B cell (primary cell): ENCODE measurements around the gene MRAS. TPM values are rescaled to one million over a fixed set of nuclear protein-coding genes. Genes with fewer than 3 reads are reported as not detected.

Source experiments
- ATAC-seq: fragments of 200-7000 bp; cut with Tn5 transposase; one replicate; pipeline ENCODE4 v1.10.0; 2021; ENCODE audit warnings: low read depth, mild to moderate bottlenecking, moderate number of reproducible peaks, moderate library complexity
- CTCF ChIA-PET: fragments of 350-600 bp; sonication (Branson Sonifier 250); formaldehyde crosslinking; loops from one replicate; lab custom pipeline; 2021; ENCODE audit warnings: antibody characterized with exemption, inconsistent platforms; lab: Charles Lee
- POLR2A ChIA-PET: fragments of 350-600 bp; sonication (Branson Sonifier 250); formaldehyde crosslinking; loops from one replicate; lab custom pipeline; 2021; ENCODE audit warnings: antibody characterized with exemption; lab: Charles Lee
- DNase-seq: peaks from one replicate; pipeline ENCODE4 v3.0.0; 2013
- H2AFZ ChIP-seq: 2 replicates; pipeline ENCODE4 v1.6.1; 2012; ENCODE audit warnings: mild to moderate bottlenecking, low read depth, low read length; ENCODE audit not compliant: insufficient read depth, poor library complexity, severe bottlenecking
- H3K27ac ChIP-seq, 2 donors: 1 replicate in 1 of 2; 2 replicates in 1 of 2; pipeline ENCODE4 v1.5.1; 2012 to 2013; ENCODE audit warnings: low read length in 2 of 2, mild to moderate bottlenecking in 2 of 2, moderate library complexity in 1 of 2
- H3K27me3 ChIP-seq, 4 experiments: fragments of 200-600 bp in 1 of 4; sonication (generic) in 1 of 4; replicated peaks in 1 of 4; 1 replicate in 2 of 4; 2 replicates in 2 of 4; pipeline versions ENCODE4 v1.6.1 to v1.7.0; 2013 to 2016; ENCODE audit warnings: low read length in 3 of 4, mild to moderate bottlenecking in 2 of 4, mixed read lengths in 1 of 4, moderate library complexity in 1 of 4; ENCODE audit not compliant: insufficient read depth in 4 of 4, control insufficient read depth in 3 of 4; ENCODE audit errors: control extremely low read depth in 1 of 4
- H3K36me3 ChIP-seq, 2 experiments: replicated peaks in 1 of 2; 1 replicate in 1 of 2; 2 replicates in 1 of 2; pipeline versions ENCODE4 v1.6.1 to v1.7.1; 2013; ENCODE audit warnings: low read length in 1 of 2; ENCODE audit not compliant: insufficient read depth in 2 of 2, control insufficient read depth in 1 of 2; ENCODE audit errors: control extremely low read depth in 1 of 2, extremely low read depth in 1 of 2
- H3K4me1 ChIP-seq, 2 donors: fragments of 200-600 bp in 1 of 2; sonication (generic) in 1 of 2; 1 replicate in 1 of 2; 2 replicates in 1 of 2; pipeline versions ENCODE4 v1.5.1 to v1.6.1; 2013 to 2017; ENCODE audit warnings: low read length in 2 of 2; ENCODE audit not compliant: control insufficient read depth in 2 of 2, insufficient read depth in 2 of 2
- H3K4me2 ChIP-seq: replicated peaks from 2 replicates; pipeline ENCODE3; 2012; ENCODE audit warnings: mild to moderate bottlenecking, low read depth, low read length; ENCODE audit not compliant: poor library complexity, severe bottlenecking
- H3K4me3 ChIP-seq, 5 experiments: fragments of 200-600 bp in 1 of 5; sonication (generic) in 1 of 5; 1 replicate in 3 of 5; 2 replicates in 2 of 5; pipeline versions ENCODE4 v1.5.1 to v1.7.0; 2011 to 2016; ENCODE audit warnings: low read length in 4 of 5, mild to moderate bottlenecking in 4 of 5, low read depth in 2 of 5, control low read depth in 1 of 5, moderate library complexity in 1 of 5; ENCODE audit not compliant: insufficient read depth in 1 of 5; ENCODE audit errors: control extremely low read depth in 1 of 5, extremely low read depth in 1 of 5
- H3K79me2 ChIP-seq: fragments of 200-600 bp; sonication (generic); one replicate; pipeline ENCODE4 v1.6.0; 2016; ENCODE audit warnings: low read length; ENCODE audit not compliant: control insufficient read depth, insufficient read depth
- H3K9ac ChIP-seq: fragments of 200-600 bp; sonication (generic); 2 replicates; pipeline ENCODE4 v1.6.1; 2017; ENCODE audit warnings: mild to moderate bottlenecking, low read length, moderate library complexity
- H3K9me3 ChIP-seq, 3 donors: one replicate each; pipeline versions ENCODE4 v1.6.1 to v1.7.1; 2013; ENCODE audit warnings: low read length in 2 of 3; ENCODE audit not compliant: control insufficient read depth in 2 of 3, insufficient read depth in 1 of 3; ENCODE audit errors: control extremely low read depth in 1 of 3
- H4K20me1 ChIP-seq: 2 replicates; pipeline ENCODE4 v1.6.0; 2012; ENCODE audit warnings: mild to moderate bottlenecking, low read length; ENCODE audit not compliant: insufficient read depth, control insufficient read depth, poor library complexity, severe bottlenecking
- H3K27ac Mint-ChIP-seq: one replicate; pipeline ENCODE4 v1.8.0; 2021; ENCODE audit warnings: mixed read lengths
- H3K27me3 Mint-ChIP-seq: one replicate; pipeline ENCODE4 v1.8.0; 2021; ENCODE audit warnings: mixed read lengths
- H3K4me1 Mint-ChIP-seq: one replicate; pipeline ENCODE4 v1.8.0; 2021; ENCODE audit warnings: mixed read lengths
- H3K4me3 Mint-ChIP-seq: one replicate; pipeline ENCODE4 v1.8.0; 2021; ENCODE audit warnings: mixed read lengths
- H3K9me3 Mint-ChIP-seq: one replicate; pipeline ENCODE4 v1.8.0; 2022; ENCODE audit warnings: mixed read lengths; ENCODE audit not compliant: insufficient read depth
- CTCF ChIP-seq: fragments of 200-600 bp; IDR thresholded peaks from one replicate; pipeline ENCODE4 v1.8.0; 2022; ENCODE audit warnings: antibody characterized with exemption, mild to moderate bottlenecking
- EZH2 ChIP-seq: IDR thresholded peaks from 2 replicates; pipeline ENCODE4 v1.6.1; 2012; ENCODE audit warnings: borderline replicate concordance, low read depth, mild to moderate bottlenecking, moderate library complexity, low read length; ENCODE audit not compliant: insufficient read depth, poor library complexity, severe bottlenecking
- WGBS: methylation state at CpG from one replicate; pipeline ENCODE4 v1.1.5; 2013; ENCODE audit warnings: missing lambda C conversion rate; ENCODE audit not compliant: insufficient coverage; 5-methylcytosine and 5-hydroxymethylcytosine counted together
- intact Hi-C: fragments of 100-400 bp; cut with micrococcal nuclease; formaldehyde crosslinking; loops from one replicate; pipeline ENCODE4 v1.10.0; 2022
- polyA plus RNA-seq: library from polyadenylated mRNA; depleted of rRNA; stranded (reverse); fragments of >200 nt; gene quantifications from 2 replicates; pipeline ENCODE4 v1.2.3, GENCODE V29; 2012
- total RNA-seq, 2 donors: library from RNA; stranded (reverse); fragments of 120-200 nt in 1 of 2; gene quantifications; 1 replicate in 1 of 2; 2 replicates in 1 of 2; pipeline versions ENCODE4 v1.2.3 to v1.2.4, GENCODE V29; 2013 to 2022

The MRAS gene
- total and polyA plus RNA-seq, 2 donors (not counting 1 experiment from before 2014, with no cell fraction given), result 0.03 to 0.22 TPM

GRCh38 chr3:138390582-138390932 lies 42.2 kb downstream of the MRAS start:
- H3K4me2 ChIP-seq, result no peak overlapping the region
- no CpG with 5 or more reads among the region's 2 CpGs for WGBS
- no peak overlapping the region for H3K27ac ChIP-seq
- H3K36me3 ChIP-seq, result no peaks in the 10 kb centered on the region
- Mint-ChIP-seq H3K9me3 (no peaks in the 10 kb centered on the region), H3K27ac (no peak overlapping the region), H3K4me3 (no peak overlapping the region), H3K27me3 (peaks cover 43% of the 10 kb centered on the region), H3K4me1 (no peaks in the 10 kb centered on the region)
- POLR2A ChIA-PET, result no interaction called here
- no peaks in the 10 kb centered on the region for H3K4me1 ChIP-seq
- peaks cover 0 to 3% (median 0%) of the 10 kb centered on the region in 3 donors for H3K9me3 ChIP-seq
- H3K79me2 ChIP-seq, result no peaks in the 10 kb centered on the region
- ATAC-seq, result no peak
- H2AFZ ChIP-seq, result no peak overlapping the region
- TF ChIP-seq CTCF, result no peak
- no peak for TF ChIP-seq EZH2
- DNase-seq, result no peak
- H3K4me3 ChIP-seq, result no peak overlapping the region
- no peaks in the 10 kb centered on the region for H4K20me1 ChIP-seq
- intact Hi-C loops, result no loop called here
- no peak overlapping the region for H3K9ac ChIP-seq
- H3K27me3 ChIP-seq, result peaks cover 0 to 17% (median 1%) of the 10 kb centered on the region in 4 experiments
- CTCF ChIA-PET, result no interaction called here

- POLR2A ChIA-PET, result no interaction called here
- TF ChIP-seq EZH2 (no peak), CTCF (no peak)
- Mint-ChIP-seq H3K4me3 (no peak overlapping the region), H3K27ac (no peak overlapping the region), H3K9me3 (no peaks in the 10 kb centered on the region), H3K27me3 (peaks cover 41% of the 10 kb centered on the region), H3K4me1 (no peaks in the 10 kb centered on the region)
- 97% methylated on average over 4 of the region's 4 CpGs for WGBS
- intact Hi-C loops, result no loop called here
- H3K4me1 ChIP-seq, result no peaks in the 10 kb centered on the region
- DNase-seq (no peak), ATAC-seq (no peak)
- no peaks in the 10 kb centered on the region for H4K20me1 ChIP-seq
- H3K36me3 ChIP-seq, result no peaks in the 10 kb centered on the region
- CTCF ChIA-PET, result no interaction called here
- no peak overlapping the region for H3K9ac ChIP-seq
- no peak overlapping the region for H3K4me3 ChIP-seq
- H3K9me3 ChIP-seq, result peaks cover 0 to 2% (median 0%) of the 10 kb centered on the region in 3 donors
- H3K27ac ChIP-seq, result no peak overlapping the region
- no peaks in the 10 kb centered on the region for H3K79me2 ChIP-seq
- H3K27me3 ChIP-seq, result peaks cover 0 to 9% (median 2%) of the 10 kb centered on the region in 4 experiments
- no peak overlapping the region for H2AFZ ChIP-seq
- no peak overlapping the region for H3K4me2 ChIP-seq
Measured at GRCh38 chr3:138394156-138394555, 45.8 kb downstream of the MRAS start.
